OCI-LY1 (cell line): Measurements from ENCODE around the gene MED13L.

Source experiments
- CTCF ChIP-seq: fragments of 200-600 bp; sonication (generic), shearing (Covaris generic); IDR thresholded peaks from 2 replicates; pipeline ENCODE4 v1.5.1; 2017; ENCODE audit warnings: mild to moderate bottlenecking, antibody characterized with exemption, low read length, moderate library complexity, mixed read lengths
- EZH2 ChIP-seq: fragments of 200-600 bp; sonication (generic), shearing (Covaris generic); IDR thresholded peaks from 2 replicates; pipeline ENCODE4 v1.8.0; 2017; ENCODE audit warnings: borderline replicate concordance, mixed run types, mild to moderate bottlenecking, antibody characterized with exemption, low read length, moderate library complexity, mixed read lengths

GRCh38 chr12:116165036-116165425 lies 112.5 kb downstream of the MED13L start:
- TF ChIP-seq CTCF (no peak), EZH2 (no peak)
